Gastroesophageal sphincter (tissue), 3 donors: ENCODE data around the gene RAB43.
"Not testable (repeated sequence)": the region's sequence is repeated elsewhere in the genome, so short reads cannot be mapped to it uniquely, and the experiment has no call there.

ENCODE experiments used
- POLR2AphosphoS5 ChIP-seq: sonication (generic); formaldehyde crosslinking; IDR thresholded peaks from one replicate; pipeline ENCODE4 v1.6.1; 2017; ENCODE audit warnings: antibody characterized with exemption
- TF ChIP-seq, protein P1 (sequence below), 4 experiments: fragments of 200-600 bp in 2 of 4; fragments of 450-650 bp in 2 of 4; sonication (generic) in 1 of 4; IDR thresholded peaks; one replicate each; pipeline ENCODE4 v1.5.1; 2017 to 2019; ENCODE audit warnings: antibody characterized with exemption in 4 of 4, mild to moderate bottlenecking in 2 of 4, moderate library complexity in 2 of 4

DNA sequence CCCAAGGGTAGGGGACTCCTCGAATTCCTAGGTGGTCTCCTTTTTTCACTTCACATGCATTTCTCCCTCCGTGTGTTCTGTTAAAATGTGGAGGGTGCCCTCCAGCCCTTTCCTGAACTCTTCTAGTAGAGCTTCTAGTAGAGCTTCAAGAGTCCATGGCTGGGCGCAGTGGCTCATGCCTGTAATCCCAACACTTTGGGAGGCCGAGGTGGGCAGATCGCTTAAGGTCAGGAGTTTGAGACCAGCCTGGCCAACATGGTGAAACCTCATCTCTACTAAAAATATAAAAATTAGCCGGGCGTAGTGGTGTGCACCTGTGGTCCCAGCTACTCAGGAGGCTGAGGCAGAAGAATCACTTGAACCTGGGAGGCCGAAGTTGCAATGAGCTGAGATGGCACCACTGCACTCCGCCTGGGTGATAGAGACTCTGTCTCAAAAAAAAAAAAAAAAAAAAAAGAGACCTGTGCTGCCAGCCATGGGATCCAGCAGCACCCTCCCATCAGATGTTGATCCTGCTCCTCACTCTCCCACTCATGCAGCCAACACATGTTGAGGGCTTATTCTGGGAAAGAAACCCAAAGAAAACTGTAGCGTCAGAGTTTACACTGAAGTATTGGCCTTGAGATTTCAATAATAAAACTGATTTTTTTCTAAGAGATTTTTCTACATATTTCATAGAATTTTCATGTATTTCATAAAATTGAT is 10.4 kb downstream of the RAB43 start:
- not testable (repeated sequence) for TF ChIP-seq POLR2AphosphoS5
- TF ChIP-seq, protein P1, sequence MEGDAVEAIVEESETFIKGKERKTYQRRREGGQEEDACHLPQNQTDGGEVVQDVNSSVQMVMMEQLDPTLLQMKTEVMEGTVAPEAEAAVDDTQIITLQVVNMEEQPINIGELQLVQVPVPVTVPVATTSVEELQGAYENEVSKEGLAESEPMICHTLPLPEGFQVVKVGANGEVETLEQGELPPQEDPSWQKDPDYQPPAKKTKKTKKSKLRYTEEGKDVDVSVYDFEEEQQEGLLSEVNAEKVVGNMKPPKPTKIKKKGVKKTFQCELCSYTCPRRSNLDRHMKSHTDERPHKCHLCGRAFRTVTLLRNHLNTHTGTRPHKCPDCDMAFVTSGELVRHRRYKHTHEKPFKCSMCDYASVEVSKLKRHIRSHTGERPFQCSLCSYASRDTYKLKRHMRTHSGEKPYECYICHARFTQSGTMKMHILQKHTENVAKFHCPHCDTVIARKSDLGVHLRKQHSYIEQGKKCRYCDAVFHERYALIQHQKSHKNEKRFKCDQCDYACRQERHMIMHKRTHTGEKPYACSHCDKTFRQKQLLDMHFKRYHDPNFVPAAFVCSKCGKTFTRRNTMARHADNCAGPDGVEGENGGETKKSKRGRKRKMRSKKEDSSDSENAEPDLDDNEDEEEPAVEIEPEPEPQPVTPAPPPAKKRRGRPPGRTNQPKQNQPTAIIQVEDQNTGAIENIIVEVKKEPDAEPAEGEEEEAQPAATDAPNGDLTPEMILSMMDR (IDR thresholded peaks at IDR 0.05) = not testable (repeated sequence)
